Erythroblast (primary cell): Measurements from ENCODE around the gene TMEM50A.

Experiments
- GATA1 ChIP-seq: IDR thresholded peaks from 2 replicates; pipeline ENCODE4 v1.6.1; 2011; ENCODE audit warnings: low read depth, mild to moderate bottlenecking, control low read depth, low read length, moderate library complexity
- POLR2A ChIP-seq: IDR thresholded peaks from 2 replicates; pipeline ENCODE4 v1.6.1; 2011; ENCODE audit warnings: mild to moderate bottlenecking, low read length

- TF ChIP-seq POLR2A, result no peak
- no peak for TF ChIP-seq GATA1
These were observed 3.6 kb downstream of the TMEM50A start for GRCh38 chr1:25341746-25342145.
